Stomach (tissue), 4 donors: ENCODE measurements around the gene SEC14L3.

Experiments
- EP300 ChIP-seq: sonication (generic); formaldehyde crosslinking; IDR thresholded peaks from one replicate; pipeline ENCODE4 v1.6.1; 2017; ENCODE audit warnings: antibody characterized with exemption
- POLR2A ChIP-seq, 4 donors: fragments of 450-650 bp; IDR thresholded peaks; one replicate each; pipeline ENCODE4 v1.6.1; 2016; ENCODE audit warnings: antibody characterized with exemption in 4 of 4, control low read depth in 2 of 4, mild to moderate bottlenecking in 1 of 4, moderate library complexity in 1 of 4
- TF ChIP-seq, protein P1 (sequence below), 7 experiments: fragments of 450-650 bp in 4 of 7; fragments of 200-600 bp in 3 of 7; sonication (generic) in 3 of 7; IDR thresholded peaks; one replicate each; pipeline ENCODE4 v1.5.1; 2016 to 2019; ENCODE audit warnings: antibody characterized with exemption in 7 of 7, control low read depth in 2 of 7, mild to moderate bottlenecking in 1 of 7

DNA sequence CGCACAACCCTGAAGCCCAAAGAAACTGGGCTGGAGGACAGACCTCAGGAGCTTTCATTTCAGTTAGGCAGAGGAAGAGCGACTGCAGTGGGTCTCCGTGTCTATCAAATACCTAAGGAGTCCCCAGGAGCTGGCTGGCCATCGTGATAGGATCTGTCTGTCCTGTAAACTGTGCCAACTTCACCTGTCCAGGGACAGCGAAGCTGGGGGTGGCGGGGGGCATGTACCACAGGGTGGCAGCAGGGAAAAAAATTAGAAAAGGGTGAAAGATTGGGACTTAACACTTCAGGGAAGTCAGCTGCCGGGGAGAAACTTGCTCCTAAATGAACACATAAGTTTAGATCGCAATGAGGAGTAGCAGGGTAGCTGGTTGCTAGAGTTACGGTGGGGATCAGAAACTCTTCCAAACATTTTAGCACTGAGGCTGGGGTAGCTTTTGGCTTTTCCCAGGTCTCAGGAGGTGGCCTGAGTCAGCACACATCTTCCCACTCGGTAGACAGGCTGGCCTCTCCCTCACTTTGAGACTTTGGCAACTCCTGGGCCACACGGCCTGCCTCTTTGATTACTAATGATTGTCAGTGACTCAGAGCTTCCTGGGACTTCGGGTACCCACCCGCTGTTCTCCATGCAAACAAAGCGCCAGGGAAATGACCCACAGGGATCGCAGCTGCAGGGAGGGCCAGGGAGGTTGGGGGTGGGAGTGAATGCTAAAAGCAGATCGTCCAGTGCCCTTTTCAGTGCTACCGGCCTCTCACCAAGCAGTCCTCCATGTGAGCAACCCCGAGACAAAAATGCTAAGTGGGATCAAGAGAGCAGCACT, 49.1 kb downstream of the SEC14L3 start:
- TF ChIP-seq, protein P1, sequence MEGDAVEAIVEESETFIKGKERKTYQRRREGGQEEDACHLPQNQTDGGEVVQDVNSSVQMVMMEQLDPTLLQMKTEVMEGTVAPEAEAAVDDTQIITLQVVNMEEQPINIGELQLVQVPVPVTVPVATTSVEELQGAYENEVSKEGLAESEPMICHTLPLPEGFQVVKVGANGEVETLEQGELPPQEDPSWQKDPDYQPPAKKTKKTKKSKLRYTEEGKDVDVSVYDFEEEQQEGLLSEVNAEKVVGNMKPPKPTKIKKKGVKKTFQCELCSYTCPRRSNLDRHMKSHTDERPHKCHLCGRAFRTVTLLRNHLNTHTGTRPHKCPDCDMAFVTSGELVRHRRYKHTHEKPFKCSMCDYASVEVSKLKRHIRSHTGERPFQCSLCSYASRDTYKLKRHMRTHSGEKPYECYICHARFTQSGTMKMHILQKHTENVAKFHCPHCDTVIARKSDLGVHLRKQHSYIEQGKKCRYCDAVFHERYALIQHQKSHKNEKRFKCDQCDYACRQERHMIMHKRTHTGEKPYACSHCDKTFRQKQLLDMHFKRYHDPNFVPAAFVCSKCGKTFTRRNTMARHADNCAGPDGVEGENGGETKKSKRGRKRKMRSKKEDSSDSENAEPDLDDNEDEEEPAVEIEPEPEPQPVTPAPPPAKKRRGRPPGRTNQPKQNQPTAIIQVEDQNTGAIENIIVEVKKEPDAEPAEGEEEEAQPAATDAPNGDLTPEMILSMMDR (IDR thresholded peaks at IDR 0.05): no peak
- TF ChIP-seq POLR2A (IDR thresholded peaks at IDR 0.05): peak in 1 of 4 donors; percentile 9
- no peak for TF ChIP-seq EP300
